Stimulated activated CD4-positive, alpha-beta T cell treated with anti-CD3 and anti-CD28 coated beads, Interleukin-4, amount 100 ng/mL, for 48 hours (primary cell): ENCODE data around the gene GNG14.
"Not testable (repeated sequence)": the region's sequence is repeated elsewhere in the genome, so short reads cannot be mapped to it uniquely, and the experiment has no call there.

Experiments used
- DNase-seq, 2 donors: peaks; one replicate each; pipeline ENCODE4 v3.0.0-alpha.2; 2020; ENCODE audit warnings: low read depth in 2 of 2

Gene GNG14

GRCh38 chr19:12696366-12697335, 8.9 kb downstream of the GNG14 start, which contains the start of gene FBXW9:
Gene FBXW9 (minus strand): TSS chr19:12696631. CDS start chr19:12696581, 50 bp downstream.
- DNase-seq = peak; percentile 95 to 99

GRCh38 chr19:12697425-12697824, 9.6 kb downstream of the GNG14 start:
- not testable (repeated sequence) for DNase-seq

- DNase-seq = no peak
These were observed 10.3 kb downstream of the GNG14 start for GRCh38 chr19:12698138-12698537.

GRCh38 chr19:12701596-12702282, 13.9 kb downstream of the GNG14 start:
- no peak for DNase-seq

- no peak for DNase-seq
These were observed 15.2 kb downstream of the GNG14 start for GRCh38 chr19:12703046-12703445.

GRCh38 chr19:12705169-12705568, 17.4 kb downstream of the GNG14 start:
- DNase-seq = no peak

- no peak for DNase-seq
These were observed 18.0 kb downstream of the GNG14 start for GRCh38 chr19:12705654-12706331.

- DNase-seq = no peak
These were observed 18.5 kb downstream of the GNG14 start for GRCh38 chr19:12706332-12706718.

- DNase-seq = no peak
These were observed 20.8 kb downstream of the GNG14 start for GRCh38 chr19:12708641-12709040.

GRCh38 chr19:12711187-12711586, 23.4 kb downstream of the GNG14 start:
- no peak for DNase-seq

GRCh38 chr19:12712077-12712476, 24.3 kb downstream of the GNG14 start:
- not testable (repeated sequence) for DNase-seq

GRCh38 chr19:12713304-12713703, 25.5 kb downstream of the GNG14 start:
- not testable (repeated sequence) for DNase-seq

GRCh38 chr19:12715102-12715501, 27.3 kb downstream of the GNG14 start:
- no peak for DNase-seq

- no peak for DNase-seq
These were observed 28.1 kb downstream of the GNG14 start for GRCh38 chr19:12715929-12716328.

- DNase-seq = no peak
These were observed 32.5 kb downstream of the GNG14 start for GRCh38 chr19:12720296-12720695.

- DNase-seq = no peak
These were observed 33.3 kb downstream of the GNG14 start for GRCh38 chr19:12720851-12721655.

GRCh38 chr19:12721656-12722565, 34.1 kb downstream of the GNG14 start:
- peak in 1 of 2 donors; percentile 45 for DNase-seq

- peak; percentile 83 to 92 for DNase-seq
These were observed 35.0 kb downstream of the GNG14 start for GRCh38 chr19:12722566-12723380.

- DNase-seq = no peak
These were observed 35.5 kb downstream of the GNG14 start for GRCh38 chr19:12723381-12723640.
